HL-60/S4 treated with retinoic acid at 250 ng/mL for 4 days and 3 days (cell line): Measurements from ENCODE around the gene SERAC1.

Experiments
- in situ Hi-C: fragments of 300-500 bp; cut with MboI; formaldehyde crosslinking; loops from 2 replicates; pipeline ENCODE4 v1.7.0; 2022; ENCODE audit warnings: low sequenced_read_pairs

SERAC1 gene

DNA sequence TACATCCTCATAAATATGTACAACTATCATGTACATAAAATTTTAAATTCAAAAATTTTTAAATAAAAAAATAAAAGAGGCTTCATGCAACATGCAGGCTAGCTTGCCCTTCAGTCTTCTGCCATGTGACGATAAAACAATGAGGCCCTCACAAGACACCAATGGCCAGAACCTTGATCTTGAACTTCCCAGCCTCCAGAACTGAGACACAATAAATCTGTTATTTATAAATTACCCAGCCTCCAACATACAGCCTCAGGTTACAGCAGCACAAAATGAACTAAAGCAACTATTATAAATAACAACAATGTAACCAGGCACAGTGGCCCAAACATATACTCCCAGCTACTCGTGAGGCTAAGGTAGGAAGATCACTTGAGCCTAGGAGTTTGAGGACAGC is 42.8 kb downstream of the SERAC1 start:
- in situ Hi-C loops, result no loop called here

DNA sequence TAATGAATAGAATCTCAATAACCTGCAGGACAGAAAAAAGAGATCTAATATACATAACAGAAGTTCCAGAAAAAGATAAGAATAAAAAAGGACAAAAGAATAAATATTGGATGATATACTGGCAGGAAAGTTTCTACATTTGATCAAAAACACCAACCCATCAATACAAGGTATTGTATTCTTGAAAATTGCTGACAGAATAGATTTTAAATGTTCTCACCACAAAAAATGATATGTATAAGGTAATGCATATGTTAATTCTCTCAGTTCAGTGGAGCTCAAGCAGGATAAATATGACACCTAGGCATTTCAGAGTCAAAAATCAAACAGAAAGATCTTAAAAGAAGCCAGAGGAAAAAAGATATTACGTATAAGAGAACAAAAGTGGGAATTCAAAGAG is 43.8 kb downstream of the SERAC1 start:
- in situ Hi-C loops, result no loop called here

DNA sequence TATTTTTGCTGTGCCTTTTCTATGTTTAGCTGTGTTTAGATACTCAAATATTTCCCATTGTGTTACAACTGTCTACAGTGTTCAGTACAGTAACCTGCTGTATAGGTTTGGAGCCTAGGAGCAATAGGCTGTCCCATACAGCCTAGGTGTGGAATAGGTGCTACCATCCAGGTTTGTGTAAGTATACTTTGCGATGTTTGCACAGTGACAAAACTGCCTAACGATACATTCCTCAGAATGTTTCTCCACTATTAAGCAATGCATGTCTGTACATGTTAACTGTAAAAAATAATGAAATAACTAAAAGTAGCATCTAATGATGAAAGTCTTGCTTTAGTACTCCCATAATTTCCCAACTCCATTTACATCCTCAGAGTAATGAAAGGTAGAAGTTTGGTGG is 46.0 kb downstream of the SERAC1 start:
- in situ Hi-C loops, result no loop called here

DNA sequence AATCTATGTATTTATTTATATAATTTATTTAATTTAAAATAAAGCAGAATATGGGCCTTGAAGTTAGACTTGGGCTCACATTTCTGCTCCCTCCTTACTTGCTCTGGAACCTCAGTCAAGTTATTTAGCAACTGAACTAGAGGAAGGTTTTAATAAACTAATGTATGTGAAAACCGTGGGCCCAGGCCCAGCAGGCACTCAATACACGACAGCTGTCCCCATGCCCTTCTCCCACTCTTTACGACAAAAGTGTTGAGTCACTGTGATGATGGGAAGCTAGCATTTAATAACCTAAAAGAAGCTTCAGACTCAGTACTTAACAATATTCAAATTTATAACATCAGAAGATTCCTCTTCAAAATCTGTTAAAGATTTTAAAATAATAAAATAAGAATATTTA is 46.7 kb downstream of the SERAC1 start:
- in situ Hi-C loops, result no loop called here

DNA sequence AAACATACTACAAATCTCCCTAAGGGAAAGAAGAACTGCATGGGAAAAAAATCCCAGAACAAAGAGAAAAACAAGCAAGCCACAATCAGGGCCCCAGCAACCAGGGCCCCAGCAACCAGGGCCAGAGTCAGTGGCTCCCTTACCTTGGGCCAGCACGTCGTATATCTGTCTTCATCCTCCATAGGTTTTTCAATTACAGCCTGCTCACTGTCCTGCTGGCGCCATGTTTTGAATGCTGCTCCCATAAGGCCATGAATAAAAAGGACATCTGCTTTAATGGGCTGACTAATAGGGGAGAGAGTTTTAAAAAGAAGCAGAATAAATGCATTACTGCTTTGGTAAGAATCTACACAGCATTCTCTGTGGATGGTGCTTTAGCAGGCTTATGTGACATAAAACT is 49.2 kb downstream of the SERAC1 start:
- in situ Hi-C loops, result no loop called here

DNA sequence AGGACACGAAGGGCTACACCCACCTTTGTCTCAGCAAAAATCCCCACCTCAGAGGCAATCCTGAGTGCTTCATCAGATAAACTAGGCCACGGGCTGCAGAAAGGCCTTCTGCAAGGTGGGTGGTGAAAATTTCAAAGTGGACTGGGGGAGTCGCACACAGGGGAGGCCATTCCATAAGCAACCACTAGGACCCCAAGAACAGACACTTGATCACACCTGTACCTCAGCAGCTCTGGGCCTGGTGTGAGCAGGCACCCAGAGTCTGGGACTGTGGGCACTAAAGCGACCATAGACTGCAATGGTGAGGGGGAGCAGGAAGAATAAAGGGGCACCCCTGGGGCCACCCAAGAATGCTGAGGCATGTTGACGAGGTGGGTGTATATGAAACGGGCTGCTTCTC is 52.6 kb downstream of the SERAC1 start:
- in situ Hi-C loops, result no loop called here

DNA sequence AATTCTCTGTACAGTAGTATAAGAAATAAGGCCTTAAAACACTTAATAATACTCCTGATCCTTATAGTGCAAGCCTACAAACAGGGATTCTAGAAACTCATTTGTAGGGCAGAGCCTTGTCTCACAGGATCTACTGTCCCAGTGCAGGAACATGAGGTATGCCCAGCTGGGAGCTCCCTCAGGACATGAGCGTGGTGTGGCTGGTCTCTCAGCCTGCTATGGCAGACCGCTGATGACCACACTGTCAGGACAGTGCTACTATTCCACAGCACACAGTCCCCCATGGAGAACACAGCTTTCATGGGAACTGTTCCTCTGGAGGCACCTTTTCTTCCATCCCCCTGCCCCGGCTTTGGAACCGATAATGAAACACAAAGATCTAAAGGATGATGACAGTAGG is 53.0 kb downstream of the SERAC1 start:
- in situ Hi-C loops, result no loop called here

DNA sequence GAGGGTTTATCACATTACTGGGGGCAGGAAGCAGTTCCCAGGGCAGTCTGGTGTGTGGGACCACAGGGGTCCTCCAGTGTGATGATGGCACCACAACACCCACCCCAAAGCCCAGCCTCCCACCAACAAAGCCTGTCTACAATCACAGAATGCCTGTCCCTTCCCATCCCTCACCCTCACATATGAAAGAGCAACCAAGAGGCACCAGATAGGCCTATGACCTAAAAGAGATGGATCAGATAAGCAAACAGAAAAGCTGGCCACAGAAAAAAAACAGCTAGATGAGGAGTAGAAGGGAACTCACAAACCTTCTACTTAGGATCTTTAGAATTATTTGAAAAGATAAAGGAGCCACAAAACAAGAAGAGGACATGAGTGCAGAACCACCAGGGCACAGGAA is 54.3 kb downstream of the SERAC1 start:
- in situ Hi-C loops, result no loop called here

DNA sequence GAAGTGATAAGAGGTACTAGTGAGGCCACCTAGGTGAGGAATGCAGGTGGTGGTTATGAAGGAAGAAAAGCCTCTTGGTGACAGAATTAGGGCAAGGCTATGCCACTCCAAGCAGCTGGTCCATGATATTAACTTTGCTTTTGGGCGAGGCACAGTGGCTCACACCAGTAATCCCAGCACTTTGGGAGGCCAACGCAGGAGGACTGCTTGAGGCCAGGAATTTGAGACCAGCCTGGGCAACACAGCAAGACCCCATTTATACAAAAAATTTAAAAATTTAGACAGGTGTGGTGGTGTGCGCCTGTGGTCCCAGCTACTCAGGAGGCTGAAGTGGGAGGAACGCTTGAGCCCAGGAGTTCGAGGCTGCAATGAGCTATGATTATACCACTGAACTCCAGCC is 56.1 kb downstream of the SERAC1 start:
- in situ Hi-C loops, result no loop called here

DNA sequence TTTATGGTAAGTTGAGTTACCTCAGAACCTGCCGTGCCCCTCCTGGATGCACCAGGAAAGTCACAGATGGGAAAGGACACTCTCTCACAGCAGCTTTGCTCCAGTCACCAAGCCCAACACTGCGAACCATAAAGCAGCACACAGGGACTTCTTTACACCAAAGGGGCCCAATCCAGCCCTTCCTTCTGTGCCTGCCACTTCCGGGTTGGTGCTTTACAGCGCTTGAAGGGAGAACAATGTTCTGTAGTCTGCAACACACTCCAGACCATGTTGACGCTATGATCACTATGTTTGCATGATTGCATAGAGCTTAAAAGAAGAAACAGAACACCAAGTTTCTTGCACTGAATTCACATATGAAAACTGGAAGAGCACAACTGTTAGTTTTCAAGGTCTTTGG is 57.1 kb downstream of the SERAC1 start:
- in situ Hi-C loops, result no loop called here

DNA sequence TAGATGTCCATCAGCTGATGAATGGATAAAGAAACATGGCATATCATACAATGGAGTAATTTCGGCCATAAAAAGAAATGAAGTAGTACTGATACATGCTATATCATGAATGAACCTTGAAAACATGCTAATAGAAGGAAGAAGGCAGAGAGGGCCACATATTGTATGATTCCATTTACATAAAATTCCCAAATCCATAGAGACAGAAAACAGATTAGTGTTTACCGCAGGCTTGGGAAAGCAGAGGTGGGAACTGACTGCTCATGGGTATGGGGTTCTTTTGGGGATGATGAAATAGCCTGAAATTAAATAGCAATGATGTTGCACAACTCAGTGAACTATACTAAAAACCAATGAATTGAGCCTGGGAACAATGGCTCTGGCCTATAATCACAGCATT is 58.3 kb downstream of the SERAC1 start:
- in situ Hi-C loops, result no loop called here

DNA sequence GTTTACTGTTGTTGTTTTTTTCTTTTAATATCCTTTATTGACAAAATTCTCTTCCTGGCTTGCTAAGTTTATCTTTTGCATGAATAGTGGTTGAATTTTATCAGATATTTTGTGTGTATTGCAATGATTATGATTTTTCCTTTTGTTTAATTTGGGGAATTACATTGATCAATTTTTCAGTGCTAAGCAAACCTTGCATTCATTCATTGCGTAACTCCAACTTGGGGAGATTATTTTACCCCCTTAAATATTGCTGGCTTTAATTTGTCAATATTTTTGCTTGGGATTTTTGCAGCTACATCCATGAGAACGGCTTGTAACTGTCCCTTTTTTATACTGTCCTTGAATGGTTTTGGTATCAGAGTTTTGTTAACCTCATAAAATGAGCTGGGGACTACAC is 63.4 kb downstream of the SERAC1 start:
- in situ Hi-C loops, result no loop called here

DNA sequence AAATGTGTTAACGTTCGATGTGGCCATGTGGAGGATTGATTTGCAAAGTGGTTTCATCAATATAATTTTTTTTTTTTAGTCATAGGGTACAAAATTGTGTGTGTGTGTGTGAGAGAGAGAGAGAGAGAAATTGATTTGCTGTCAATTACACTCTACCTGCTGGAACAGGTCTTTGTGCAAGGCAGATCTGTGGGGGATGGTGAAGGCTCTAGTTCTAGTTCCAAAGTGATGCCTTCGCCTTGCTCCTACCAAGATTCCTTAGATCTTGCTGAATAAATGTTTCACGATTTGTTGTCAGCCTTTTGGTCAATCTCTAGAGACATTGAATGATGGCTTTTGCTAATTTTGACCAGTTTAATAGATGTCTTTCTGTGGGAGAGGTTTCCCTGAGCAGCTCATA is 64.8 kb downstream of the SERAC1 start:
- in situ Hi-C loops, result no loop called here

DNA sequence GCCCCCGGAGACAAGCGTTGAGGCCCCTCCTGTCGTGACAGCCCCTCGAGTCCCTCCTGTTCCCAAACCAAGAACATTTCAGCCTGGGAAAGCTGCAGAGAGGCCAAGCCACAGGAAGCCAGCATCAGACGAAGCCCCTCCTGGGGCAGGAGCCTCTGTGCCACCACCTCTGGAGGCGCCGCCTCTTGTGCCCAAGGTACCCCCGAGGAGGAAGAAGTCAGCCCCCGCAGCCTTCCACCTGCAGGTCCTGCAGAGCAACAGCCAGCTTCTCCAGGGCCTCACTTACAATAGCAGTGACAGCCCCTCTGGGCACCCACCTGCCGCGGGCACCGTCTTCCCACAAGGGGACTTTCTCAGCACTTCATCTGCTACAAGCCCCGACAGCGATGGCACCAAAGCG is 72.4 kb downstream of the SERAC1 start:
- in situ Hi-C loops, result no loop called here

DNA sequence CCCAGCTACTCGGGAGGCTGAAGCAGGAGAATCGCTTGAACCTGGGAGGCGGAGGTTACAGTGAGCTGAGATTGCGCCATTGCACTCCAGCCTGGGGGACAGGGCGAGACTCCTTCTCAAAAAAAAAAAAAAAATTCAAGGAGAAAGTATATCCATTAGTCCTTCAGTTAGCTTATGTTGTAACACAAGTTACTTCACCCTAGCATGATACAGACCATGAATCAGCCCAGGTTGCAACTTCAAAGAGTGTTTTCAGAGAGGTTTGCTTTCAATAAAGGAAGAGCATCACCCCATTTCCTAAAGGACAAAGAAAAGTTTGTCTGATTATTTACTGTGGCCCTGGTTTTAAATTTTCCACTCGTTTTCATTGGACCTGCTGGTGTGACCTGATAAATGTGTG is 73.0 kb downstream of the SERAC1 start:
- in situ Hi-C loops, result no loop called here

DNA sequence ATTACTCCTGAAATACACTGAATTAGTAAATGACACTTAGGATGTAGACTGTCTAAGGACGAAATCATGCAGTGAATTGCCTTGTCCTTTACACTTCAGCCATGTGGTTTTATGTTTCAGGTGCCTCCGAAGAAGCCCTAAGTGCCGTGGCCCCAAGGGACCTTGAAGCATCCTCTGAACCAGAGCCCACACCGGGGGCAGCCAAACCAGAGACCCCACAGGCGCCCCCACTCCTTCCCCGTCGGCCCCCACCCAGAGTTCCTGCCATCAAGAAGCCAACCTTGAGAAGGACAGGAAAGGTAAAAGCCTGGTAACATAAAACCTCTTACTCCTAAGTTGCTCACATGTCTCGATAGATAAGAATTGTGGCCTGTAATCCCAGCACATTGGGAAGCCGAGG is 75.3 kb downstream of the SERAC1 start:
- in situ Hi-C loops, result no loop called here

DNA sequence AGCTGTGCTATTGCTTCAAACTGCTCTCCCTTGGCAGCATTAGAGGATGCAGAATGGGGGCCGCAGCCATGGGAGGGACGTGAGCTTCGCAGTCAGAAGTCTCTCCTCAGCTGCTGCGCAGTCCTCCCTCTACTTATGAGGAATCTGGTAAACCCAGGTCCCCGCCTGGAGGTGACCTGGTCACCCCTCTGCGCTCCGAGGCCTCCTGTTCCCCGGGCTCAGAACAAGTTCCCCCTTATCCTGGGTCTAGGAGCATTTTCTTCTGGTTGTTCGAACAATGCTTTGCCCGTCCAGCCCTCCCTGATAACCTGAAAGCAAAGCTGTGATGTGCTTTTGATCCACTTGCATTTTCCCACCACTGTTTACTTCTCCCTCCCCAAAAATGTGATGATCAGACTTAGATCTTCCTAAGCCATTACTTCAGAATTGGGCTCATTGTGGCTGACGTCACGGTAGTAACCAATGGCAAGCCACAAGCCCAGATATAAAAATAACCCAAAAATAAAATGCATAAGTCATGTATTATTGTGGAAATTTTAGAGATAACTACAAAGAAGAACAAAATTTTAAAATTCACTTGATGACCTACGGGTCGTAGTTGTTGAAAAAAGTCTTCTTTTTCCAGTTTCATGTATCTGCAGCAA is 80.7 kb downstream of the SERAC1 start:
- in situ Hi-C loops, result no loop called here

DNA sequence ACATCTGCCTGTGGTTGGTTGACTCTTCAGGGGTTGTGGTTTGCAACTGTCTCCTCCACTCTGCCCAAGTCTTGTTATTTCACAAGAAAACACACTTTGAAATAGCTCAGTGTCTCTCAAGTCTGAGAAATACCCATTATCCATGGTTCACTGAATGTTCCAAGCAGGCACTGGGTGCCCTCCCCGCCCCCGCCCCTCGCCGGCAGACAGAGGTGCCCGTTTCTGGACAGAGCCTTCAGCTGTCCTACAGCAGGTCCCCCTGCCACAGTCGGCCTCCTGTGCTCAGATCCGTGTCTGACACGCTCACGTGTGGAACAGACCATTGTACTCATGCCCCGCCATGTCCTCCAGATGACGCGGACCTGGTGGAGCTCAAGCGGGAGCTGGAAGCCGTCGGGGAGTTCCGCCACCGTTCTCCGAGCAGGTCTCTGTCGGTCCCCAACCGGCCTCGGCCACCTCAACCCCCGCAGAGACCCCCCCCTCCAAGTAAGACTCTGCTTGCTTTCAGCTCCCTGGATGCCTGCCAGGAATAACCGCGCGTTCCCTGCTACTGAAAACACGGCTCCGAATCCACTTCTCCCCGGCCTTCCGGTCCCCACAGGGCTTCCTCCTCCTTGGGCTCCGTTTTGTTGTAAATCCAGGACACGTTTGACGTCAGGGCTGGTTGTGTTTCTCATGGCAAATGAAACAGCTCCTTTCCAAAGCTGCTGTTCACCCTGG is 81.4 kb downstream of the SERAC1 start:
- in situ Hi-C loops, result no loop called here

DNA sequence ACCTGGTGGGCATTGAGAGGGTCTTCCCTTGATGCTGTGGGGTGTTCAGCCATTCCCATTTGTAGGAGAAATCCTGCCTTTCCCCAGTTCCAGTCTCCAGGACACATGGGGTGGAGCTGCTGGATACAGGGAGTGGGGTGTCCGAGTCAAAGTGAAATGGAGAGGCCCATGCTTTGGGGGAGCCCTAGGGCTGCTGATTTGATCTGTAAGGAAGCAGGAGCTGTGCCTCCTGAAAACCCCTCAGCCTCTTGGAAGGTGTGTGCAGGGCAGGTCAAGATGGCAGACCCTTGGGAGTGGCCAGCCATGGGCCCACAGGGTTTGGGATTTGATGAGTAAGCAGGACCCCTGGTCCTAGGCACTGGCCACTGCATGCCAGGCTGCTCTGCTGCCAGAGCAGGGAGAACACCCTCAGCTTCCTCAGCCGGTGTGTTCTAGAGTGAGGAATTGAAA is 82.0 kb downstream of the SERAC1 start:
- in situ Hi-C loops, result no loop called here

DNA sequence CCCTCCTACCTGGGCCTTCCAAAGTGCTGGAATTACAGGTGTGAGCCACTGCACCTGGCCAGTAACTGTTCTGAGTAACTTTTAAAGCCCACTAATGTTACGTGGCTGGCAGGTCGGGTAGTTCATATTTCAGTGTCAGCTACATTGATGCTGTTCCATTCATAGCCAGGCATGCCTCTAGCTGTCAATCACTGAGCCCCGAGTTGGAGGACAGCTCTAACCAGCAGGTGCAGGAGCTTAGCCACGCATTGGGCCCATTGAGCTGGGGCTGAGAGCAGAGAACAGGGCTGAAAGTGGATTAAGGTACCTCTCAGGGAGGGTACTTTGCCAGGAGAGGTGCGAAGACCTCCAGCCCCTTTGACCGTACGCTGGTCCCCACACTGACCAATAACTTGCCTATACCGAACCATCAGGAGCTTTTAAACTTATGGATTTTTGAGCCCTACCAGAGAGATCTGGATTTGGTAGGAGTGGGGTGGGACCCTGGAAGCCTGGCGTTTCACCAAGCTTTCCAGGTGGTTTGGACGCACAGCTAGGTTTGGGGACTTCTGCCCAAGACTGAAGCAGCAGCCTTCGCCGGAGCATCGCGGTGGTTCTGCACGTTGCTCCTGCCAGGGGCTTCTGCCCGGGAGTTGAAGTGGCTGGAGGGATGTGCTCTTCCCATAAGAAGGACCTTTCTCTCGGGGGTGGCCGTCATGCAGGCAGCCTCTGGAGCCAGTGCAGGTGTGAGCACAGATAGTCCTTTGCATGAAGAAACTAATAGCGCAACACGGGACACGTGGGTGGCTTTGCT is 82.6 kb downstream of the SERAC1 start:
- in situ Hi-C loops, result no loop called here

DNA sequence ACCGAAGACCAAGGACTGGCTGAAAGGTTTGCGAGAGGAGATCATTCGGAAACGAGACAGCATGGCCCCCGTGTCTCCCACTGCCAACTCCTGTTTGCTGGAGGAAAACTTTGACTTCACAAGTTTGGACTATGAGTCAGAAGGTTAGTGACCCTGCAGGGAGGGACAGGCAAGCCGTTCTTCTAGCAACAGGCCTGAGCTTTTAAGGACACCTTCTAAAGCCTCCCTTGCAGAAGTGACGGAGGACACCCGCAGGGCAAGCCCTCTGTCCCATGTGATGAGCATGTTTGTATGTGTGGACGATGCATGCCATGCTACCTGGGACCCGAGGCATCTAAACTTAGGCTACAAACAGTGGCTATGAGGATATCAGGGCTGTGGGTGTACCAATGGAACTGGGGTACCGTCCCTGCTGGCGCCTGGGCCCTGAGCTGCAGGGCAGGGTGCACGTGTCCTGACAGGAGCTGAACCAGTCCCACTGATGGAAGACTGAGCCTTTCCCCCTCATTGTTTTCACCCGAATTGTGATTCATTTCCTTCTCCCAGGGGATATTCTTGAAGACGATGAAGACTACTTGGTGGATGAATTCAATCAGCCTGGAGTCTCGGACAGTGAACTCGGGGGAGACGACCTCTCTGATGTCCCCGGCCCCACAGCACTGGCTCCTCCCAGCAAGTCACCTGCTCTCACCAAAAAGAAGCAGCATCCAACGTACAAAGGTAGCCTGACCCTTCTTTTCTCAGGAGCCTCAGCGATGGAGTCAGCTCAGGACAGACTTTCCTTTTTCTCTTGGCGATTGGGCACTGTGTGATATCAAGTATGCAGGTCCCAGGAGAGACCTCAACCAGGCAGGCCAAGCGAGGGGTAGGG is 84.4 kb downstream of the SERAC1 start:
- in situ Hi-C loops, result no loop called here
